ENCODE data around the gene RAPGEF6.
"Not testable (repeated sequence)": the region's sequence is repeated elsewhere in the genome, so short reads cannot be mapped to it uniquely, and the experiment has no call there.

The RAPGEF6 gene

DNA sequence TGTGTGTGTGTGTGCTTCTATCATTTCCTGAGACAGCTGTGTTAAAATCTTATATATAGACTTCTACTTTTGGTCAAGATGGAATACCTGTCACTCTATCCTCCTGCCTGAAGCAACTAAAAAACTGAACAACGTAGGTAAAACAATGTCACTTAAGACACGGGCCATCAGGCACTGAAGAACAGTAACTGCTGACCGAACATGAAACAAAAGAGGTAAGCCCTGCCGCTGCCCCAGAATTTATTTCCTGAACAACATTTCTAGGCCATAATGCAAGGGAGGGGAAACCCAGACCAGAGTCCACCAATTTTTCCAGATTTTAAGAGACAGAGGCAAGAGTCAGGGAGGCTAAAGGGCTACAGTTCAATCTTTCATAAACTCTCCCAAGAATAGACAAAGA, 215.2 kb downstream of the RAPGEF6 start:
- Histone ChIP-seq H3K9me3 (ENCODE audit: control insufficient read depth in 2 of 2, low read length in 2 of 2) (no peaks in the 10 kb centered on the region), H3K36me3 (ENCODE audit: control insufficient read depth in 2 of 2, insufficient read depth in 2 of 2, low read length in 2 of 2) (peaks cover 8 to 11% of the 10 kb centered on the region in 2 donors), H3K4me3 (ENCODE audit: low read length in 2 of 2) (no peak overlapping the region), H3K27ac (ENCODE audit: low read depth in 2 of 2, low read length in 2 of 2) (no peak overlapping the region), H3K27me3 (ENCODE audit: control insufficient read depth in 2 of 2, insufficient read depth in 2 of 2, low read length in 2 of 2) (no peaks in the 10 kb centered on the region), H3K4me1 (ENCODE audit: control insufficient read depth in 2 of 2, insufficient read depth in 2 of 2, low read length in 2 of 2) (peaks cover 0 to 2% of the 10 kb centered on the region in 2 donors), H3K9ac (ENCODE audit: low read depth in 1 of 2, low read length in 2 of 2) (no peak overlapping the region)

DNA sequence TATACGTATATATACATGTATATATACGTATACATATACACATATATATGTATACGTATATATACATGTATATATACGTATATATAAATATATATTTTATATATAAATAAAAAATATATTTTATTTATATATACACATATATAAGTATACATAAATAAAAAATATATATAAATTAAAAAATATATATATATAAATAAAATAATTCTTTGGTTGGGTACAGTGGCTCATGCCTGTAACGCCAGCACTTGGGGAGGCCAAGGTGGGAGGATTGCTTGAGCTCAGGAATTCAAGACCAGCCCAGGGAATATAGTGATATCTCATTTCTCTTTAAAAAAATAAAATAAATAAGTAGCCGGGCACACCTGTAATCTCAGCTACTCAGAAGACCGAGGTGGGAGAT, 216.2 kb downstream of the RAPGEF6 start:
- H3K27me3 ChIP-seq (ENCODE audit: control insufficient read depth in 2 of 2, insufficient read depth in 2 of 2, low read length in 2 of 2), result no peaks in the 10 kb centered on the region
- H3K9ac ChIP-seq (ENCODE audit: low read depth in 1 of 2, low read length in 2 of 2), result no peak overlapping the region
- H3K4me1 ChIP-seq (ENCODE audit: control insufficient read depth in 2 of 2, insufficient read depth in 2 of 2, low read length in 2 of 2), result peaks cover 0 to 2% of the 10 kb centered on the region in 2 donors
- no peak overlapping the region for H3K27ac ChIP-seq (ENCODE audit: low read depth in 2 of 2, low read length in 2 of 2)
- H3K9me3 ChIP-seq (ENCODE audit: control insufficient read depth in 2 of 2, low read length in 2 of 2), result no peaks in the 10 kb centered on the region
- no peak overlapping the region for H3K4me3 ChIP-seq (ENCODE audit: low read length in 2 of 2)
- peaks cover 7 to 11% of the 10 kb centered on the region in 2 donors for H3K36me3 ChIP-seq (ENCODE audit: control insufficient read depth in 2 of 2, insufficient read depth in 2 of 2, low read length in 2 of 2)

DNA sequence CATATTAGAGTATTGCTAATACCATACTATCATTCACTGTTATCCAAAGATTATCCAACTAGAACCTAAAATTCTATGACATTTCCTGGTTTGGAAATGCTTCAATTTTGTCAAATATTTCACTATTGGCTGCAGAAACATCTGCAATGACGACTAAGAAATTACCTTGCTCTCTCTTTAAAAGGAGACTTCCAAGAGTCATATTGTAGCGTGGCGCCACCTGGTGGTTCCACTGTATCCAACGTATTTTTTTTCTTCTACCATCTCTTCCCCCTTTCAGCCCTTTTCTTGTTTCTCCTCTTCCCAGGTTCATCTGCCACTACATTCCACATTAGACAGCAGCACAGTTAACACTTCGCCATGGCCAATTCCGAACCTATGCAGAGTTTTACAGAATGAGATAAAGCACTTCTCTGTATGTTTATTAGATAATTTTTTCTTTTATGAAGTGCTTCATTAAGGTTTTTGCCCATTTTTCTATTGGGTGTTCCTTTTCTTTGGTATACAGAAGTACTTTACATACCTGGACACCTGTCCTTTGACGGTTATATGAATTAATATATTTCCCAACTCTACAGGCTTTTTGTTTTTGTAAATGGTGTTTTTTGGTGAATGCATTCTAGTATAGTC, 217.7 kb downstream of the RAPGEF6 start:
- Histone ChIP-seq H3K4me3 (ENCODE audit: low read length in 2 of 2) (no peak overlapping the region), H3K27ac (ENCODE audit: low read depth in 2 of 2, low read length in 2 of 2) (no peak overlapping the region), H3K9me3 (ENCODE audit: control insufficient read depth in 2 of 2, low read length in 2 of 2) (no peaks in the 10 kb centered on the region), H3K9ac (ENCODE audit: low read depth in 1 of 2, low read length in 2 of 2) (no peak overlapping the region), H3K36me3 (ENCODE audit: control insufficient read depth in 2 of 2, insufficient read depth in 2 of 2, low read length in 2 of 2) (peaks cover 3 to 11% of the 10 kb centered on the region in 2 donors), H3K4me1 (ENCODE audit: control insufficient read depth in 2 of 2, insufficient read depth in 2 of 2, low read length in 2 of 2) (peaks cover 0 to 2% of the 10 kb centered on the region in 2 donors), H3K27me3 (ENCODE audit: control insufficient read depth in 2 of 2, insufficient read depth in 2 of 2, low read length in 2 of 2) (no peaks in the 10 kb centered on the region)

DNA sequence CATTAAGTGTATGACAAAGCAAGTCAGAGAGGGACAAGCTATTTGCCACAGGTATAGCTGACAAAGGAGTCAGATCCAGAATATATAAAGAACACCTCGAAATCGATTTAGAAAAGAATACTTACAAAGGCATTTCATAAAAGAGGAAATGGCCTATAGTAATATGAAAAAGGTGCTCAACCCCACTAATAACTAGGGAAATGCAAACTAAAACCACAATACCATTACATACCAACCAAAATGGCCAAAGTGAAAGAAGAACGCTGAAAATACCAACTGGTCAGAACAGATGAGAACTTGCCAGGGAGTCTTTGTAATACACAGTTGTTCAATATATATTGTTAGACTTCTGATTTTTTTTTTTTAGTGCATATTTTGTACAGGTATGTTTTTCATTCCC, 218.3 kb downstream of the RAPGEF6 start:
- no peak overlapping the region for H3K4me3 ChIP-seq (ENCODE audit: low read length in 2 of 2)
- H3K9me3 ChIP-seq (ENCODE audit: control insufficient read depth in 2 of 2, low read length in 2 of 2), result no peaks in the 10 kb centered on the region
- no peak overlapping the region for H3K27ac ChIP-seq (ENCODE audit: low read depth in 2 of 2, low read length in 2 of 2)
- peaks cover 3 to 5% of the 10 kb centered on the region in 2 donors for H3K36me3 ChIP-seq (ENCODE audit: control insufficient read depth in 2 of 2, insufficient read depth in 2 of 2, low read length in 2 of 2)
- no peaks in the 10 kb centered on the region for H3K27me3 ChIP-seq (ENCODE audit: control insufficient read depth in 2 of 2, insufficient read depth in 2 of 2, low read length in 2 of 2)
- H3K4me1 ChIP-seq (ENCODE audit: control insufficient read depth in 2 of 2, insufficient read depth in 2 of 2, low read length in 2 of 2), result peaks cover 0 to 2% of the 10 kb centered on the region in 2 donors
- H3K9ac ChIP-seq (ENCODE audit: low read depth in 1 of 2, low read length in 2 of 2), result no peak overlapping the region

DNA sequence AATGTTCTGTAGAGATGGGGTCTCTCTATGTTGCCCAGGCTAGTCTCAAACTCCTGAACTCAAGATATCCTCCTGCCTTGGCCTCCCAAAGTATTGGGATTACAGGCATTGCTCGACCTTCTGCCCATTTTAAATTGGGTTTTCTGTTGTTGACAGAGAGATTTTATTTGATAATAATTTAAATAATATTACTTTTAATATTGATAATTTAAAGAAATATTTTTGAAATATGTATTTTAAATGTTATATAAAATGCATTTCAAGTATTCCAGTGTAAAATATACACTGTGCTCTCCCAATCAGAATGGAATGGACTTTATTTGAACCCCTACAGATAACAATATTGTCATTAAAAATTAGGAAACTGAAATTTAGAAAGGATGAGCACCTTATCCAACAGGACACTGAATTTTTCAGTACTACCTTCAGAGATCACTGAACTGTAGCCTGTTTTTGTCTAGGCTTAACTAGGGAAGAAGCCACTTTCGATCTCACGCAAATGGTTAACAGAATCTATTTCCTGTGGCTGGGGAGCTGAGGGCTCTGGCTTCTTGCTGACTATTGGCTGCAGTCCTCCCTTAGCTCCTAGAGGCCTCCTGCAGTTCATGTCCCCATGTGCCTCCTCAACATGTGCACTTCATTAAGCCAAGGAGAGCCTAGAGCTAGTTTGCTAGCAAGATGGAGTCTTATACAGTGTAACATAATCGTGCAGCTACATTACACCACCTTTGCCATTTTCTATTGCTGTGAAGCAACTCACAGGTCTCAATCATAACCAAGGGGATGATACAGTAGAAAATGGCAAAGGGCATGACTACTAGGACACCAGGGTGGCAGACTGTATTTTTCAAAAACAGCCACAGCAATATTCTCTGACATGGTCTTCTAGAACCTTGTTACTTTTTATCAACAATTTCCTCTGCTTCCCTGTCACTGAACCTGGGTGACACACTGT, 221.1 kb downstream of the RAPGEF6 start:
- H3K27ac ChIP-seq (ENCODE audit: low read depth in 2 of 2, low read length in 2 of 2), result no peak overlapping the region
- H3K36me3 ChIP-seq (ENCODE audit: control insufficient read depth in 2 of 2, insufficient read depth in 2 of 2, low read length in 2 of 2), result peaks cover 0 to 4% of the 10 kb centered on the region in 2 donors
- no peak overlapping the region for H3K9ac ChIP-seq (ENCODE audit: low read depth in 1 of 2, low read length in 2 of 2)
- peaks cover 0 to 2% of the 10 kb centered on the region in 2 donors for H3K4me1 ChIP-seq (ENCODE audit: control insufficient read depth in 2 of 2, insufficient read depth in 2 of 2, low read length in 2 of 2)
- no peak overlapping the region for H3K4me3 ChIP-seq (ENCODE audit: low read length in 2 of 2)
- no peaks in the 10 kb centered on the region for H3K9me3 ChIP-seq (ENCODE audit: control insufficient read depth in 2 of 2, low read length in 2 of 2)
- H3K27me3 ChIP-seq (ENCODE audit: control insufficient read depth in 2 of 2, insufficient read depth in 2 of 2, low read length in 2 of 2), result no peaks in the 10 kb centered on the region

DNA sequence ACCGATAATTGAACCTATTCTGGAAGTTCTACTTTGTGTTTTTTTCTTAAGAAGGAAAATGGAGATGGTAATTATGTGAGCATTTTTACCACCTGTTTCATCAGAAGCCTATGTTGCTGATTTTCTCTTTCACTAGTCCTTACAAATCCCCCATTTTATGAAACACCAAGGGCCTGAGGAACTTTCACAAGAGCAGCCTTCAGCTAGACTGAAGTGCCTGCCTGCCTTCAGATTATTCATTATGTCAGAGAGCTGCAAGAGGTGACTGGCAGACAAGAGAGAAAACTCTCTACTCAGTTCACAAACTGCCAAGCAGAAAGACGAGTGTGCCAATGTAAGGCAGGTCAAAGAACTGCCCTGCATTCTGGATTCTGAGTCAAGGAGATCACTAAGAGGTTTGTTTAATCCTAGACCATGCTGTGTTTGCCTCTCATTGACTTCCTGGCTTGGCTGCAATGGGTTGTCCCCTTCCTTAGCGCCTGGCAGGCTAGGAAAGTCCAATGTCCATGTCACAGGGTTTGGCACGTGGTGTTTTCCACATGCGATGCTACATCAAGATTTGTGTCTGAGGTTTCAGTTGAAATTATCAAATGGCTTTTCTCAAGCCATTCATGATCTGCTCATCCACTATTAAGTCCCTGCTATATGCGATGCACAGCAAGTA, 227.9 kb downstream of the RAPGEF6 start:
- peaks cover 0 to 14% of the 10 kb centered on the region in 2 donors for H3K36me3 ChIP-seq (ENCODE audit: control insufficient read depth in 2 of 2, insufficient read depth in 2 of 2, low read length in 2 of 2)
- H3K27ac ChIP-seq (ENCODE audit: low read depth in 2 of 2, low read length in 2 of 2), result no peak overlapping the region
- no peak overlapping the region for H3K9ac ChIP-seq (ENCODE audit: low read depth in 1 of 2, low read length in 2 of 2)
- H3K27me3 ChIP-seq (ENCODE audit: control insufficient read depth in 2 of 2, insufficient read depth in 2 of 2, low read length in 2 of 2), result no peaks in the 10 kb centered on the region
- no peak overlapping the region for H3K4me3 ChIP-seq (ENCODE audit: low read length in 2 of 2)
- no peaks in the 10 kb centered on the region for H3K4me1 ChIP-seq (ENCODE audit: control insufficient read depth in 2 of 2, insufficient read depth in 2 of 2, low read length in 2 of 2)
- no peaks in the 10 kb centered on the region for H3K9me3 ChIP-seq (ENCODE audit: control insufficient read depth in 2 of 2, low read length in 2 of 2)

DNA sequence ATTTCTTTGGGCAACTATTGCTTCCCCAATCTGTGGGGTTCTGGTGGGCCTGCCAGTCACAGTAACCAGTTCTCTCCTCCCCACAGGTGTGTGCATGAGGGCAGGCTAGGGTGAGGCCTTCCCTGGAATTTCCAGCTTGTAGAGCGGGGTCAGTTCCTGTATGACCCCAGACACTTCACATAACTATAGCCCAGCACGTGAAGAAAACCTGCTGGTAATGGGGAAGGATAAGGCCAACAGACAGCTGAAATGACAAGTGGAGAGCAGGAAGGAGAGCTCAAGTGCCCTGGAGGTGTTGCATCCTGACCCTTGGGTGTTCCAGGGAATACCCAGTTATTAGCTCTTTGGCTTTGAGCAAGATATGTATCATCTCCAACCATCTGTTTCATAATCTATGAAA, 229.0 kb downstream of the RAPGEF6 start:
- Histone ChIP-seq H3K9me3 (ENCODE audit: control insufficient read depth in 2 of 2, low read length in 2 of 2) (no peaks in the 10 kb centered on the region), H3K27ac (ENCODE audit: low read depth in 2 of 2, low read length in 2 of 2) (no peak overlapping the region), H3K4me1 (ENCODE audit: control insufficient read depth in 2 of 2, insufficient read depth in 2 of 2, low read length in 2 of 2) (no peaks in the 10 kb centered on the region), H3K27me3 (ENCODE audit: control insufficient read depth in 2 of 2, insufficient read depth in 2 of 2, low read length in 2 of 2) (no peaks in the 10 kb centered on the region), H3K4me3 (ENCODE audit: low read length in 2 of 2) (no peak overlapping the region), H3K9ac (ENCODE audit: low read depth in 1 of 2, low read length in 2 of 2) (no peak overlapping the region), H3K36me3 (ENCODE audit: control insufficient read depth in 2 of 2, insufficient read depth in 2 of 2, low read length in 2 of 2) (peaks cover 0 to 14% of the 10 kb centered on the region in 2 donors)

DNA sequence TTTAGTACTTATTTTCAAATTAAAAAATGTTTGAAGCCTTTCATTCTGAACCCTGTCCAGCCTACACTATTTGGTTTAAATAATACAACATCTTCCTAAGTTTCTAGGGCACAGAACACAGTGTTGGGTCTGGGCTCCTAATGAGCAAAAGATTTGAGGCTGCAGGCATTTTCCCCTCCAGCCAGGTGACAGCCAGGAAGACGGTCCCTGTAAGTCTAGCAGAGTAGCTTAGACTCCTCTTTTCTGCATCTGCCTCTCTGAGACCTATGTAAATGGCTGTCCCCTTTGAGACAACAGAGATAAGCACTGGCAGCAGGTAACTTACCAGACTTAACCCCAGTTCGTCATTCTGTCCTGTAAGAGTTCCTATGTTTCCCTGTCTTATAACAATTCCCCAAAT, 229.4 kb downstream of the RAPGEF6 start:
- Histone ChIP-seq H3K9ac (ENCODE audit: low read depth in 1 of 2, low read length in 2 of 2) (no peak overlapping the region), H3K27ac (ENCODE audit: low read depth in 2 of 2, low read length in 2 of 2) (no peak overlapping the region), H3K27me3 (ENCODE audit: control insufficient read depth in 2 of 2, insufficient read depth in 2 of 2, low read length in 2 of 2) (no peaks in the 10 kb centered on the region), H3K36me3 (ENCODE audit: control insufficient read depth in 2 of 2, insufficient read depth in 2 of 2, low read length in 2 of 2) (peaks cover 0 to 12% of the 10 kb centered on the region in 2 donors), H3K4me3 (ENCODE audit: low read length in 2 of 2) (no peak overlapping the region), H3K4me1 (ENCODE audit: control insufficient read depth in 2 of 2, insufficient read depth in 2 of 2, low read length in 2 of 2) (no peaks in the 10 kb centered on the region), H3K9me3 (ENCODE audit: control insufficient read depth in 2 of 2, low read length in 2 of 2) (no peaks in the 10 kb centered on the region)

DNA sequence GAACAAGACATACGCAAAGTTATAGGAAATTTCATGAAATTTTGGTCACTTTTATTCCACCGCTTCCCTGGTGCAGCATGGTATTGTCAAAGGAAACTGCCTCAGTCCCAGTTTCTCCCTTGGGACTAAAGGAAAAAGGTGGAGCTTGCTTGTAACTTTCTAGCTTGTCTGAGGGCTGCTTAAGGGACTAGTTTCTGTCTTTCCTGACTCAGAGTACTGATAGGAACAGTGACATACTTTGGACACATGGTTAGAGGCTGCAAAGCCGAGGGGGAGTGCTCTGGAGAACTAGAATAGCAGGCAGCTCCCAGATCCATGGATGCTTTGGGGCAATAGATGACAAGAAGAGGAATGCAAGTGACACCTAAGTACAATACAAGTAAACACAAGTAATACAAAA, 234.4 kb downstream of the RAPGEF6 start:
- no peak overlapping the region for H3K27ac ChIP-seq (ENCODE audit: low read depth in 2 of 2, low read length in 2 of 2)
- H3K9me3 ChIP-seq (ENCODE audit: control insufficient read depth in 2 of 2, low read length in 2 of 2), result no peaks in the 10 kb centered on the region
- no peak overlapping the region for H3K4me3 ChIP-seq (ENCODE audit: low read length in 2 of 2)
- no peak overlapping the region for H3K9ac ChIP-seq (ENCODE audit: low read depth in 1 of 2, low read length in 2 of 2)
- H3K27me3 ChIP-seq (ENCODE audit: control insufficient read depth in 2 of 2, insufficient read depth in 2 of 2, low read length in 2 of 2), result no peaks in the 10 kb centered on the region
- no peaks in the 10 kb centered on the region for H3K4me1 ChIP-seq (ENCODE audit: control insufficient read depth in 2 of 2, insufficient read depth in 2 of 2, low read length in 2 of 2)
- H3K36me3 ChIP-seq (ENCODE audit: control insufficient read depth in 2 of 2, insufficient read depth in 2 of 2, low read length in 2 of 2), result peaks cover 11 to 15% of the 10 kb centered on the region in 2 donors

DNA sequence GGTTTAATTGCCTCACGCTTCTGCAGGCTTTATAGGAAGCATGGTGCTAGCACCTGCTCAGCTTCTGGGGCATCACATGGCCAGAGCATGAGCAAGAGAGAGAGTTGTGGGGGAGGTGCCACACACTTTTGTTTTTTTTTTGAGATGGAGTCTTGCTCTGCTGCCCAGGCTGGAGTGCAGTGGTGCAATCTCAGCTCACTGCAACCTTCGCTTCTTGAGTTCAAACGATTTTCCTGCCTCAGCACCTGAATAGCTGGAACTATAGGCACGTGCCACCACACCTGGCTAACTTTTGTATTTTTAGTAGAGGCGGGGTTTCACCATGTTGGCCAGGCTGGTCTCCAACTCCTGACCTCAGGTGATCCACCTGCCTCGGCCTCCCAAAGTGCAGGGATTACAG, 236.0 kb downstream of the RAPGEF6 start:
- H3K4me3 ChIP-seq (ENCODE audit: low read length in 2 of 2); H3K27me3 ChIP-seq (ENCODE audit: control insufficient read depth in 2 of 2, insufficient read depth in 2 of 2, low read length in 2 of 2); H3K9me3 ChIP-seq (ENCODE audit: control insufficient read depth in 2 of 2, low read length in 2 of 2); H3K4me1 ChIP-seq (ENCODE audit: control insufficient read depth in 2 of 2, insufficient read depth in 2 of 2, low read length in 2 of 2); H3K27ac ChIP-seq (ENCODE audit: low read depth in 2 of 2, low read length in 2 of 2); H3K9ac ChIP-seq (ENCODE audit: low read depth in 1 of 2, low read length in 2 of 2): not testable (repeated sequence)
- peaks cover 21 to 24% of the 10 kb centered on the region in 2 donors for H3K36me3 ChIP-seq (ENCODE audit: control insufficient read depth in 2 of 2, insufficient read depth in 2 of 2, low read length in 2 of 2)

All from mucosa of rectum (tissue), 2 donors.